Measurements from ENCODE around the gene OXER1.

OXER1 gene

GRCh38 chr2:42808301-42808700 is 44.4 kb upstream of the OXER1 start:
- no peak for TF ChIP-seq CTCF (IDR thresholded peaks at IDR 0.05; ENCODE audit: extremely low read depth, missing control alignments)
- DNase-seq (ENCODE audit: low spot score), result no peak

- no peak for TF ChIP-seq CTCF (IDR thresholded peaks at IDR 0.05; ENCODE audit: extremely low read depth, missing control alignments)
- DNase-seq (ENCODE audit: low spot score), result no peak
Observed at GRCh38 chr2:42806786-42807185, 42.9 kb upstream of the OXER1 start.

GRCh38 chr2:42804891-42805290 is 41.0 kb upstream of the OXER1 start:
- no peak for TF ChIP-seq CTCF (IDR thresholded peaks at IDR 0.05; ENCODE audit: extremely low read depth, missing control alignments)
- no peak for DNase-seq (ENCODE audit: low spot score)

- TF ChIP-seq CTCF (IDR thresholded peaks at IDR 0.05; ENCODE audit: extremely low read depth, missing control alignments), result no peak
- no peak for DNase-seq (ENCODE audit: low spot score)
Observed at GRCh38 chr2:42804338-42804737, 40.4 kb upstream of the OXER1 start.

- DNase-seq (ENCODE audit: low spot score), result no peak
- TF ChIP-seq CTCF (IDR thresholded peaks at IDR 0.05; ENCODE audit: extremely low read depth, missing control alignments), result no peak
Observed at GRCh38 chr2:42802150-42802549, 38.2 kb upstream of the OXER1 start.

- no peak for TF ChIP-seq CTCF (IDR thresholded peaks at IDR 0.05; ENCODE audit: extremely low read depth, missing control alignments)
- no peak for DNase-seq (ENCODE audit: low spot score)
Observed at GRCh38 chr2:42801381-42801780, 37.4 kb upstream of the OXER1 start.

- no peak for TF ChIP-seq CTCF (IDR thresholded peaks at IDR 0.05; ENCODE audit: extremely low read depth, missing control alignments)
- DNase-seq (ENCODE audit: low spot score), result no peak
Observed at GRCh38 chr2:42800981-42801380, 37.0 kb upstream of the OXER1 start.
